Heart left ventricle (tissue), 13 donors: ENCODE data around the gene CHN2.

Experiments
- CTCF ChIP-seq, 12 donors: fragments of 200-600 bp; sonication (generic) in 4 of 12; IDR thresholded peaks; one replicate each; pipeline versions ENCODE4 v1.5.0 to v1.8.0; 2018 to 2022; ENCODE audit warnings: antibody characterized with exemption in 12 of 12, mild to moderate bottlenecking in 5 of 12
- POLR2A ChIP-seq, 2 donors: fragments of 450-650 bp; IDR thresholded peaks; one replicate each; pipeline ENCODE4 v1.6.1; 2017; ENCODE audit warnings: antibody characterized with exemption in 2 of 2, mild to moderate bottlenecking in 2 of 2, moderate library complexity in 2 of 2
- donor health status: ischemic (EF 13 %, LVEDD 7.1; RV severe dilation, severe dysfunction).
- donor health status: DM: no; HTN: yes; CAD: no.
- donor health status: DM: no; HTN: no; CAD: no.
- donor health status: ischemic (EF 25% LVEDD 6.9; RV normal size, moderate dysfunction).
- donor health status: ischemic (EF 25% LVEDD 5.7; RV mildly dilated, moderate dysfunction).
- donor health status: ischemic (EF 35%, LVEDD 5.7; RV mildly dilated, moderate dysfunction).
- donor health status: nonischemic (EF 11% LVEDD 7.7; RV severe dilation, severe dysfunction).
- donor health status: DM: yes; HTN: yes; CAD: no.
- donor health status: PGD.
- donor health status: ischemic (EF 29% LVEDD 5.4; RV normal size, mild dysfunction).
- donor health status: nonischemic (EF 23%, LVEDD 6.1; RV moderate dilation, normal function).

GRCh38 chr7:29229066-29229465, 34.5 kb downstream of the CHN2 start:
- TF ChIP-seq CTCF (IDR thresholded peaks at IDR 0.05), result no peak
- TF ChIP-seq POLR2A (IDR thresholded peaks at IDR 0.05), result no peak
